HEK293T (cell line): ENCODE measurements around the gene FAM90A26.
"Not testable (repeated sequence)": the region's sequence is repeated elsewhere in the genome, so short reads cannot be mapped to it uniquely, and the experiment has no call there.

Experiments
- BHLHE40 ChIP-seq: fragments of 450-650 bp; IDR thresholded peaks from 2 replicates; pipeline ENCODE4 v1.6.1; 2016; ENCODE audit warnings: mild to moderate bottlenecking, moderate library complexity, borderline replicate concordance
- ELF4 ChIP-seq: fragments of 450-650 bp; IDR thresholded peaks from 2 replicates; pipeline ENCODE4 v1.6.1; 2017; ENCODE audit warnings: antibody characterized with exemption
- FOXA1 ChIP-seq: fragments of 450-650 bp; IDR thresholded peaks from 2 replicates; pipeline ENCODE4 v1.6.1; 2016; ENCODE audit warnings: mild to moderate bottlenecking
- FOXK2 ChIP-seq: fragments of 450-650 bp; IDR thresholded peaks from 2 replicates; pipeline ENCODE4 v1.6.1; 2016; ENCODE audit warnings: mild to moderate bottlenecking
- FOXM1 ChIP-seq: fragments of 450-650 bp; IDR thresholded peaks from 2 replicates; pipeline ENCODE4 v1.6.1; 2017; ENCODE audit warnings: mild to moderate bottlenecking, borderline replicate concordance
- HDGF ChIP-seq: fragments of 450-650 bp; IDR thresholded peaks from 2 replicates; pipeline ENCODE4 v1.6.1; 2017; ENCODE audit warnings: antibody characterized with exemption, borderline replicate concordance
- L3MBTL2 ChIP-seq: fragments of 450-650 bp; conservative IDR thresholded peaks from 2 replicates; pipeline ENCODE4 v1.6.1; 2016; ENCODE audit warnings: mild to moderate bottlenecking
- LEF1 ChIP-seq: fragments of 450-650 bp; IDR thresholded peaks from 2 replicates; pipeline ENCODE4 v1.6.1; 2017; ENCODE audit warnings: mild to moderate bottlenecking, borderline replicate concordance
- NFRKB ChIP-seq: fragments of 450-650 bp; IDR thresholded peaks from 2 replicates; pipeline ENCODE4 v1.6.1; 2016; ENCODE audit warnings: mild to moderate bottlenecking, moderate library complexity
- SP1 ChIP-seq: fragments of 450-650 bp; IDR thresholded peaks from 2 replicates; pipeline ENCODE4 v1.6.1; 2017
- SUZ12 ChIP-seq: fragments of 450-650 bp; IDR thresholded peaks from 2 replicates; pipeline ENCODE4 v1.6.1; 2016; ENCODE audit warnings: mild to moderate bottlenecking
- TARDBP ChIP-seq: fragments of 450-650 bp; IDR thresholded peaks from 2 replicates; pipeline ENCODE4 v1.6.1; 2016

DNA sequence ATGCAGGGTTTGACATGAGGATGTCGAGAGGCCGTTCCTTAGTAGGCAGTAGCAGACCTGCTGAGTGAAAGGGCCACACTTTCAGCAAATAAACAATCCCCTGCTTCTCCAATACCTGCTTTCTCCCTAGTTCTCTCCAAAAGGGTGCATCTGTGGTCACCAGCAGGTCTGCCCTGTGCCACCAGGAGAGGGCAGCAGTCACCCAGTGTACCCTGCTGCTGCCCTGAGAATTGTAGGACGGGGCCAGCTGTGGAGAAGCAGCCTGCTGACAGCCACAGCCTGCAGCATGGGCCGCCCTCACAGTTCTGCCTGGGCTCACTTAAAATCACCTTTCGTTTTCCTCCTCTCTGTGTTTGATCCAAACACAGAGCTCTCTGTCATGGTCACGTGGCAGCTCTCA, 11.8 kb upstream of the FAM90A26 start:
- TF ChIP-seq SUZ12, NFRKB, BHLHE40, FOXM1, SP1, FOXK2, LEF1, FOXA1, TARDBP, ELF4, HDGF, L3MBTL2: not testable (repeated sequence)
